PFSK-1 (cell line): Measurements from ENCODE around the gene ARHGEF16.

Experiments
- REST ChIP-seq, 2 experiments: IDR thresholded peaks; 2 replicates each; pipeline versions ENCODE4 v1.6.1 to v1.8.0; 2011 to 2012; ENCODE audit warnings: low read depth in 2 of 2, low read length in 2 of 2, control low read depth in 1 of 2, inconsistent platforms in 1 of 2, mild to moderate bottlenecking in 1 of 2, moderate library complexity in 1 of 2; ENCODE audit not compliant: insufficient read depth in 1 of 2
- TAF1 ChIP-seq: IDR thresholded peaks from 2 replicates; pipeline ENCODE4 v1.6.1; 2012; ENCODE audit warnings: low read length, control low read depth, borderline replicate concordance; ENCODE audit not compliant: insufficient read depth

GRCh38 chr1:3490046-3490745 lies 35.7 kb downstream of the ARHGEF16 start:
- TF ChIP-seq TAF1 = no peak
- TF ChIP-seq REST (IDR thresholded peaks at IDR 0.05; ENCODE audit: insufficient read depth in 1 of 2, low read depth in 2 of 2, low read length in 2 of 2) = no peak
